AG09309 (cell line): ENCODE measurements around the gene ERBB4.

Experiments used
- DNase-seq: peaks from one replicate; pipeline ENCODE4 v3.0.0-alpha.2; 2010; ENCODE audit warnings: low read depth
- H3K4me3 ChIP-seq: 2 replicates; pipeline ENCODE4 v1.5.1; 2011; ENCODE audit warnings: mild to moderate bottlenecking, low read depth, low read length, moderate library complexity; ENCODE audit not compliant: control insufficient read depth
- CTCF ChIP-seq: IDR thresholded peaks from 2 replicates; pipeline ENCODE4 v1.5.1; 2011; ENCODE audit warnings: mild to moderate bottlenecking, low read depth, low read length, inconsistent platforms; ENCODE audit not compliant: insufficient read depth, control insufficient read depth; ENCODE audit errors: missing control alignments

The ERBB4 gene

GRCh38 chr2:212284166-212284565, 254.4 kb downstream of the ERBB4 start:
- no peak overlapping the region for H3K4me3 ChIP-seq
- TF ChIP-seq CTCF = no peak
- no peak for DNase-seq

GRCh38 chr2:212282671-212283261, 255.8 kb downstream of the ERBB4 start:
- no peak overlapping the region for H3K4me3 ChIP-seq
- DNase-seq = no peak
- TF ChIP-seq CTCF = no peak

GRCh38 chr2:212276813-212277212, 261.8 kb downstream of the ERBB4 start:
- no peak for TF ChIP-seq CTCF
- no peak for DNase-seq
- no peak overlapping the region for H3K4me3 ChIP-seq

GRCh38 chr2:212274215-212274614, 264.4 kb downstream of the ERBB4 start:
- no peak for DNase-seq
- no peak overlapping the region for H3K4me3 ChIP-seq
- TF ChIP-seq CTCF = no peak

- no peak overlapping the region for H3K4me3 ChIP-seq
- TF ChIP-seq CTCF = no peak
- no peak for DNase-seq
These were observed 267.0 kb downstream of the ERBB4 start for GRCh38 chr2:212271583-212271982.

- H3K4me3 ChIP-seq = no peak overlapping the region
- TF ChIP-seq CTCF = no peak
- no peak for DNase-seq
These were observed 269.6 kb downstream of the ERBB4 start for GRCh38 chr2:212269005-212269404.

GRCh38 chr2:212266297-212266696, 272.3 kb downstream of the ERBB4 start:
- DNase-seq = no peak
- TF ChIP-seq CTCF = no peak
- H3K4me3 ChIP-seq = no peak overlapping the region
